LNCAP (cell line): ENCODE data around the gene GORAB.

Experiments used
- CTCF ChIP-seq: fragments of 450-650 bp; IDR thresholded peaks from 2 replicates; pipeline ENCODE4 v1.5.1; 2017; ENCODE audit warnings: mild to moderate bottlenecking

The GORAB gene

DNA sequence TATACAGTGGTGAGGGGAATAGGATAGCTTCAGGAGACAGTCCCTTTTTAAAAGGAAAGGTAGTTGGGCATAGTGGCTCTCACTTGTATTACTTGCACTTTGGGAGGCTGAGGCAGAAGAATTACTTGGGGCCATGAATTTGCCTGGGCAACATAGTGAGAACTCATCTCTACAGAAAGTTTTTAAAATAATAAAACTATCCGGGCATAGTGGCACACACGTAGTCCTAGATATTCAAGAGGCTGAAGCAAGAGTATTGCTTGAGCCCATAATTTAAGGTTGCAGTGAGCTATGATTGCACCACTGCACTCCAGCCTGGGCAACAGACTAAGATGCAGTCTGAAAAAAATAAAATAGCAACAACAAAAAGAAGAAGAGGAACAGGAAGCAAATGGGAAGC lies 27.2 kb downstream of the GORAB start:
- no peak for TF ChIP-seq CTCF

DNA sequence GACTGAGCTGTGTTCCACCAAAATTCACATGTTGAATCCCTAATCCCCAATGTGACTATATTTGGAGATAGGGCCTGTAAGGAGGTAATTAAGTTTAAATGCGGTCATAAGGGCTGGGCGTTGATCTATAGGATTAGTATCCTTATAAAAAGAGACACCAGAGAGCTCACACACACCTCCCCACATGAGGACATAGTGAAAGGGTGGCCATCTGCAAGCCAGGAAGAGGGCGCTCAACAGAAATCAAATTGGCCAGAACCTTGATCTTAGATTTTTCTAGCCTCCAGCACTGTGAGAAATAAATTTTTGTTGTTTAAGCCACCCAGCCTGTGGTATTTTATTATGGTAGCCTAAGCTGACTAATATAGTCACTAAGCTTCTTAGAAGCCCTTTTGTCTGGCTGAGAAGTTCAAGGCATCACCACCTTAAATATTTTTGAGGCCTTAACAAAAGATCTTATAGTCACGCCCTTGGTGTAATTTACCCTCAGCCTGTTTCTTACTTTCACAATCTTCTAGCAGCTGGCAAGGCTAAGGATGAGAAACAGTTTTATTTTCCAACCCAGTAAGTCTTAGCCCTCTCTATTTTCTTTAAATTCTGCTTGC lies 28.8 kb downstream of the GORAB start:
- no peak for TF ChIP-seq CTCF

DNA sequence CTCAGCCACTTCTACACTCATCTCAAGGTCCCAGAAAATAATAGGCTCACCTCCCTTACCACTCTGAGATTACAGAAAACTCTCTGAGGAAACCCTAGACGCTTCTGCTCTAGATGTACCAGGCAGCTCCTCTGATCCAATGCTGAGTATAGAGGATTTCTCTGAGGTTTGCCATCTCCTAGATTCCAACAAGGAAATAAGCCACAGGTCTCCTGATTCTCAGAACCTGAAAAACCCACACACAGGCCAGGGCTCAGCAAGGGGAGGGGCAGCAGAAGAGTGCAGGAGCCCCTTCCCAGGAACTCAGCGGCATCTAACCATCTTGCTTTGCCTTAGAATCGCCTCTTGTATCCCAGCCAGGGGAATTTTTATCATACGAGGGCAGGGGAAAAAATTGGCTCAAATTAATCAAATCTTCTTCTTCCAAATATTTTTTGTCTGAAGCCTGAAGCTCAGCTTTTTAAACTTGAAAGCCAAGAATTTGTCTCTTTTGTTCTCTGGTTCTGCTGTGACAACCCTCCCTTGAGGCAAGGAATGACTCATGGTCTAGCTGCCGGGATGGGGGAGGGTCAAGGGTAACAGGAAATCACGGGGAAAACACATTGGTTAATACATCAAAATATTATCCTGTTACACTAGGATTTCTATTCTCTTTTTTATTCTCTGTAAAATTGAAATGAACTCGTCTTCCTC lies 30.8 kb downstream of the GORAB start:
- no peak for TF ChIP-seq CTCF

- no peak for TF ChIP-seq CTCF
Measured at GRCh38 chr1:170567214-170567613, 35.2 kb downstream of the GORAB start.

DNA sequence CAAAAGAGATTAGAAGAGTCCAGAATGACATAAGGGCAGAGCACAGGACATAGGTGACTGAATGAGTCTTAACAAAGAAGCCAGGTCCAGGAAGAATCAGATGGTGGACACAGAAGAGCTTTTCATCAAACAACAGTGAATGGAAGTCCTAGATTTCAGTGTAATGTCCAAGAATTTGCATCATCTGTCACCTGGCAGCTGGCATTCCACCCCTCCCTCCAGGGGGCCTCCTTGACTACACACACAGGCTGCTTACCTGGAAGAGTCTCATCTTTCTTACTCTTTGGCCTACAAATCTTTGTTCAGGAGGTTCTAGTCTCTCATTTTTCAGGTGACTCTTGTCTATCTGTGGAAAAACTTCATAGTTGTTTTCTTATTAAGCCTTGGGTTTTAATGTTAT lies 36.2 kb downstream of the GORAB start:
- no peak for TF ChIP-seq CTCF

- TF ChIP-seq CTCF, result no peak
Measured at GRCh38 chr1:170576980-170577379, 45.0 kb downstream of the GORAB start.

- no peak for TF ChIP-seq CTCF
Measured at GRCh38 chr1:170578359-170578758, 46.4 kb downstream of the GORAB start.
